Ovary (tissue), 9 donors: ENCODE results near the gene DNAJC27. TPM values are rescaled to one million over a fixed set of nuclear protein-coding genes. Genes with fewer than 3 reads are reported as not detected.

Source experiments
- DNase-seq, 5 donors: peaks; one replicate each; pipeline ENCODE4 v3.0.0-alpha.2; 2019 to 2020
- H3K27ac ChIP-seq, 2 donors: fragments of 200-600 bp; one replicate each; pipeline versions ENCODE4 v1.5.1 to v1.8.0; 2019 to 2022
- H3K27me3 ChIP-seq: fragments of 200-600 bp; one replicate; pipeline ENCODE4 v1.8.0; 2022
- H3K36me3 ChIP-seq: fragments of 200-600 bp; sonication (generic); one replicate; pipeline ENCODE4 v1.5.1; 2019
- H3K4me1 ChIP-seq: one replicate; pipeline ENCODE4 v1.8.1; 2013; ENCODE audit warnings: mild to moderate bottlenecking, moderate library complexity; ENCODE audit not compliant: insufficient read depth
- H3K4me3 ChIP-seq: fragments of 200-600 bp; sonication (generic); one replicate; pipeline ENCODE4 v1.5.1; 2017
- H3K9me3 ChIP-seq, 2 donors: fragments of 200-600 bp in 1 of 2; sonication (generic) in 1 of 2; one replicate each; pipeline versions ENCODE4 v1.5.1 to v1.8.1; 2013 to 2019; ENCODE audit warnings: mild to moderate bottlenecking in 1 of 2, moderate library complexity in 1 of 2
- EP300 ChIP-seq: sonication (generic); formaldehyde crosslinking; IDR thresholded peaks from one replicate; pipeline ENCODE4 v1.6.1; 2017; ENCODE audit warnings: antibody characterized with exemption
- POLR2A ChIP-seq: fragments of 450-650 bp; IDR thresholded peaks from one replicate; pipeline ENCODE4 v1.6.1; 2017; ENCODE audit warnings: antibody characterized with exemption, mild to moderate bottlenecking, moderate library complexity
- WGBS, 3 donors: extraction: QIAGEN DNeasy Blood & Tissue Kit in 1 of 3; methylation state at CpG; one replicate each; pipeline versions ENCODE4 v1.1.5 to v1.1.7; 2013 to 2017; 5-methylcytosine and 5-hydroxymethylcytosine counted together
- intact Hi-C, 4 donors: fragments of 100-400 bp; cut with DNase I; formaldehyde crosslinking; loops; one replicate each; pipeline versions ENCODE4 v1.11.0 to v1.15.1; 2022 to 2023
- polyA plus RNA-seq, 2 donors: library from polyadenylated mRNA; stranded (reverse); fragments of 200-250 nt in 1 of 2; fragments of 350-450 nt in 1 of 2; fragmentation: Illumina TruSeq in 1 of 2; extraction: RNeasy Lipid Tissue Mini Kit (QIAGEN cat#74804) in 1 of 2; gene quantifications; one replicate each; pipeline ENCODE4 v1.2.3, GENCODE V29; 2013 to 2014
- total RNA-seq, 7 donors: library from RNA; depleted of rRNA in 2 of 7; stranded (reverse); fragments of >200 nt in 2 of 7; fragmentation: NEBNext Ultra II Directional in 3 of 7; extraction: Animal tissue kit (Norgen Biotek cat#: 25700) in 3 of 7; gene quantifications; one replicate each; pipeline versions ENCODE4 v1.1.0 to v1.2.4, GENCODE V29; 2016 to 2023
- TF ChIP-seq, protein P1 (sequence below), 3 donors: fragments of 450-650 bp in 2 of 3; fragments of 200-600 bp in 1 of 3; IDR thresholded peaks; one replicate each; pipeline versions ENCODE4 v1.5.1 to v1.8.0; 2016 to 2022; ENCODE audit warnings: antibody characterized with exemption in 3 of 3, mild to moderate bottlenecking in 1 of 3
- donor health status: DM: no; HTN: no; CAD: no; lungs with moderate emphysema.
- donor health status: DM: no; HTN: no; CAD: no.
- donor health status: Bipolar disorder and iron deficiency.
- donor health status: DM: yes; HTN: yes; CAD: no.
- donor health status: DM: no; HTN: no; CAD: no.
- donor health status: DM: yes; HTN: yes; CAD: no.

The DNAJC27 gene
- total and polyA plus RNA-seq, 9 donors, result 6.0 to 17.6 (median 12.9) TPM

DNA sequence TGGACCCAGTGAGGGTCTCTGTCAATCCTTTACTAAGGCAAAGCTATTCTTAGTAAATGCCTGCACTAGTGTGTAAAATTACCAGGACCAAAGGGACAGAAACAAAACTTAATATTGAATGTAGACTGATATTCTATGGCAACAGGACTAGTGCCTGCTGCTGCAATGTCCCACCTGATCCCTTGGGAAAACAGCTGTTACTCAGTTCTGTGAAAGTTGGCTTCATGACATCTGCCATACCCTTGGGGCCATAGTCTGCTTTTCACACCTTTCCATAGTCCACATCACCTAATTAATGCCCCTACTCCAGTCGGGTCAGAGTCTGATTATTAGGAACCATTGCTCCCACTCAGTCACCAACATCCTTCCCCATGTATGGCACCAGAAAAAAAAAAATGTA, 14.5 kb downstream of the DNAJC27 start:
- H3K4me3 ChIP-seq, result no peak overlapping the region
- WGBS, 3 donors, result 90 to 92% (median 90%) methylated on average over 1 of the region's 1 CpG
- H3K27ac ChIP-seq, result no peak overlapping the region
- no peak for DNase-seq
- no peaks in the 10 kb centered on the region for H3K27me3 ChIP-seq
- no peaks in the 10 kb centered on the region for H3K9me3 ChIP-seq
- intact Hi-C loops, result no loop called here
- H3K4me1 ChIP-seq, result no peaks in the 10 kb centered on the region
- TF ChIP-seq EP300, result no peak
- no peak for TF ChIP-seq POLR2A
- TF ChIP-seq, protein P1, sequence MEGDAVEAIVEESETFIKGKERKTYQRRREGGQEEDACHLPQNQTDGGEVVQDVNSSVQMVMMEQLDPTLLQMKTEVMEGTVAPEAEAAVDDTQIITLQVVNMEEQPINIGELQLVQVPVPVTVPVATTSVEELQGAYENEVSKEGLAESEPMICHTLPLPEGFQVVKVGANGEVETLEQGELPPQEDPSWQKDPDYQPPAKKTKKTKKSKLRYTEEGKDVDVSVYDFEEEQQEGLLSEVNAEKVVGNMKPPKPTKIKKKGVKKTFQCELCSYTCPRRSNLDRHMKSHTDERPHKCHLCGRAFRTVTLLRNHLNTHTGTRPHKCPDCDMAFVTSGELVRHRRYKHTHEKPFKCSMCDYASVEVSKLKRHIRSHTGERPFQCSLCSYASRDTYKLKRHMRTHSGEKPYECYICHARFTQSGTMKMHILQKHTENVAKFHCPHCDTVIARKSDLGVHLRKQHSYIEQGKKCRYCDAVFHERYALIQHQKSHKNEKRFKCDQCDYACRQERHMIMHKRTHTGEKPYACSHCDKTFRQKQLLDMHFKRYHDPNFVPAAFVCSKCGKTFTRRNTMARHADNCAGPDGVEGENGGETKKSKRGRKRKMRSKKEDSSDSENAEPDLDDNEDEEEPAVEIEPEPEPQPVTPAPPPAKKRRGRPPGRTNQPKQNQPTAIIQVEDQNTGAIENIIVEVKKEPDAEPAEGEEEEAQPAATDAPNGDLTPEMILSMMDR (IDR thresholded peaks at IDR 0.05), result no peak
- H3K36me3 ChIP-seq, result no peaks in the 10 kb centered on the region

DNA sequence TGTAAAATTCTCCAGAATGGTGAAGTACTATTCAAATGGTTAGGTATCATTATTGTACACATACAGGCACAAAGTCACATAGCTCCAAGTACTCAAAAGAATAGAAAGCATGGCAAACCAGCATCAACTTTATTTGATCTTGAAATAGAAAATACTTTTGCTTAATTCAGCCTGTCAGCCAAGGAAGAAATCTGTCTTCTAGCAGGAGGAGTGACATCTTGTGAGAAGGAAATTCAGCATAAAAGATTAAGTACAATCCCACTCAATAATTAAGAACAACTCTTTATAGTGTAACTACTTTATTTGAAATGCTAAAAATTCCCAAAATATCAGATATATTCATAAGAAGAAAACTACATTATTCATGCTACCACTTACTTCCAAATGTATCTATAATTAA, 15.8 kb downstream of the DNAJC27 start:
- Histone ChIP-seq H3K36me3 (no peaks in the 10 kb centered on the region), H3K27me3 (no peaks in the 10 kb centered on the region), H3K4me1 (no peaks in the 10 kb centered on the region), H3K27ac (no peak overlapping the region), H3K9me3 (no peaks in the 10 kb centered on the region), H3K4me3 (no peak overlapping the region)
- intact Hi-C loops, result no loop called here
- DNase-seq, result no peak
- TF ChIP-seq, protein P1 (IDR thresholded peaks at IDR 0.05), result no peak
- no peak for TF ChIP-seq POLR2A
- TF ChIP-seq EP300, result no peak

DNA sequence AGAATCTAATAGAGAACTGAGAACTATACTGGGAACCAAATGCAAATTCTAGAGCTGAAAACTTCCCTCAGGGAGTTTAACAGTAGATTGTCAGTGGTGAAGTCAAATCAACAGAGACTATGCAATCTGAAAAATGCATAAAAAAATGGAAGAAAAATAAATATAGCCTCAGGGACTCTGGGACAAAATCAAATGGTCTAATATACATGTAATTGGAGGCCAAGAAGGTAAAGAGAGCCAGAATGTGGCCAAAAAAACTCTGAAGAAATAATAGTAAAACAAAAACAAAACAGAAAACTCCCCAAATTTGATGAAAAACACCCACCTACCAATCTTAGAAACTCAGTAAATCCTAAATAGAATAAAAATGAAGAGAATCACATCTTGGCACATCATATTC, 16.5 kb downstream of the DNAJC27 start:
- intact Hi-C loops, result no loop called here
- Histone ChIP-seq H3K4me1 (no peaks in the 10 kb centered on the region), H3K27me3 (no peaks in the 10 kb centered on the region), H3K4me3 (no peak overlapping the region), H3K36me3 (no peaks in the 10 kb centered on the region), H3K9me3 (no peaks in the 10 kb centered on the region), H3K27ac (no peak overlapping the region)
- no peak for DNase-seq
- no peak for TF ChIP-seq POLR2A
- TF ChIP-seq, protein P1 (IDR thresholded peaks at IDR 0.05), result no peak
- no peak for TF ChIP-seq EP300

DNA sequence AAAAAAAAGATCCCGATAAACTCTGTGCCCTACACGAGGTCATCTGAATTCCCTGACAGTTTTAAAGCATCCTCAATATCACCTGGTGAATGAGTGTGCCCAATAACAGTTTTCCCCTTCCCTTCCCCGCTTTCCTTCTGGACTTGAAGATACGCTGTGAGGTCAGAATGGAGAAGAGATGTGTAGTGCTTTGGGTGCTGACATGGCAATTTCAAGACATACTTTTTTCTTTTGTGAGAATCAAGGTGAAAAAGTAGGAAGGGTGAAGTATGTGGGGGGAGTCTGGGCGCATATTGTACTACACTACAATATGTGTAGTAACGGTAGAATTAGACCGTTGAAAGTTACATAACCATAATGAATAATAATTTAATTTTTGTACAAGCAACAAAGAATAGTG, 21.7 kb downstream of the DNAJC27 start:
- Histone ChIP-seq H3K4me3 (no peak overlapping the region), H3K27me3 (no peaks in the 10 kb centered on the region), H3K9me3 (no peaks in the 10 kb centered on the region), H3K4me1 (no peaks in the 10 kb centered on the region), H3K36me3 (no peaks in the 10 kb centered on the region), H3K27ac (no peak overlapping the region)
- intact Hi-C loops, result no loop called here
- WGBS, 3 donors, result 93 to 96% (median 94%) methylated on average over 7 of the region's 7 CpGs
- TF ChIP-seq, protein P1 (IDR thresholded peaks at IDR 0.05), result no peak
- no peak for DNase-seq

DNA sequence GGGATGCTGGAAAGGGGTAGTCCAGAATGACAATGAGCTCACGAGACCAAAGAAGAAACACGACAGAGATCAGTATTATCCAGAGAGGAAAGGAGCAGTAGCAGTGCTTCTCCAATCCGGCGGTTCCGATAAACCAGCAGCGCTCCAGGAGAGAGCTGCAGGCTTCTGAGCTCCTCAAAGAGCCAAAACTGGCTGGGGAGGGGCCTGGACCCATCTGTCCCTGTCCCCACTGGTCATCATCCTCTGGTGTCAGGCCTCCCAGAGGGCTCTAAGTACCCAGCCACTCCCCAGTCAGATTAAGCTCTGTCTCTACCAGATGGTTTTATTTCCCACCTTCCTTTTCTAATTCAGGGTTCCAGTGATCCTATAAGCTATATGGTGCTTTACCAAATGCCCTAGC, 23.2 kb downstream of the DNAJC27 start:
- intact Hi-C loops, result no loop called here

More for the DNA sequence above, 23.2 kb downstream of the DNAJC27 start:
- Histone ChIP-seq H3K9me3 (no peaks in the 10 kb centered on the region), H3K4me1 (no peaks in the 10 kb centered on the region), H3K27me3 (no peaks in the 10 kb centered on the region), H3K36me3 (no peaks in the 10 kb centered on the region), H3K27ac (no peak overlapping the region), H3K4me3 (no peak overlapping the region)
- DNase-seq, result no peak
- 86 to 93% (median 91%) methylated on average over 6 of the region's 6 CpGs for WGBS, 3 donors
- TF ChIP-seq POLR2A, result no peak
- TF ChIP-seq, protein P1 (IDR thresholded peaks at IDR 0.05), result no peak
- TF ChIP-seq EP300, result no peak
